GM19463 (cell line): ENCODE measurements around the gene ZNF777.
"Not testable (repeated sequence)": the region's sequence is repeated elsewhere in the genome, so short reads cannot be mapped to it uniquely, and the experiment has no call there.

Experiments
- ATAC-seq: cut with Tn5 transposase; IDR thresholded peaks from one replicate; pipeline ENCODE4 v1.9.1; 2021; ENCODE audit warnings: mild to moderate bottlenecking, moderate library complexity; ENCODE audit not compliant: unreplicated experiment

The ZNF777 gene

GRCh38 chr7:149460493-149461277, at the start of gene ZNF777:
ZNF777 (minus strand) TSS chr7:149461062; CDS start chr7:149456022, 5,040 bp downstream.
- ATAC-seq: peak; percentile 94

- no peak for ATAC-seq
Measured at GRCh38 chr7:149510248-149510647, 49.4 kb upstream of the ZNF777 start.

GRCh38 chr7:149509774-149510173, 48.9 kb upstream of the ZNF777 start:
- ATAC-seq: no peak

- no peak for ATAC-seq
Measured at GRCh38 chr7:149505551-149505950, 44.7 kb upstream of the ZNF777 start.

- ATAC-seq: no peak
Measured at GRCh38 chr7:149501651-149502050, 40.8 kb upstream of the ZNF777 start.

GRCh38 chr7:149500910-149501309, 40.0 kb upstream of the ZNF777 start:
- ATAC-seq: no peak

- ATAC-seq: no peak
Measured at GRCh38 chr7:149500201-149500600, 39.3 kb upstream of the ZNF777 start.

- no peak for ATAC-seq
Measured at GRCh38 chr7:149498811-149499210, 37.9 kb upstream of the ZNF777 start.

GRCh38 chr7:149497467-149498261, 36.8 kb upstream of the ZNF777 start, which contains the start of gene ZNF746:
ZNF746 (minus strand) TSS chr7:149497809; CDS start chr7:149497536, 273 bp downstream.
- ATAC-seq: peak; percentile 96

- ATAC-seq: peak; percentile 26
Measured at GRCh38 chr7:149496642-149497391, 36.0 kb upstream of the ZNF777 start.

GRCh38 chr7:149495785-149496641, 35.2 kb upstream of the ZNF777 start:
- no peak for ATAC-seq

- ATAC-seq: no peak
Measured at GRCh38 chr7:149494738-149495368, 34.0 kb upstream of the ZNF777 start.

- not testable (repeated sequence) for ATAC-seq
Measured at GRCh38 chr7:149493975-149494374, 33.1 kb upstream of the ZNF777 start.

GRCh38 chr7:149493366-149493765, 32.5 kb upstream of the ZNF777 start:
- ATAC-seq: no peak

GRCh38 chr7:149490083-149490760, 29.4 kb upstream of the ZNF777 start:
- no peak for ATAC-seq

GRCh38 chr7:149489391-149490024, 28.6 kb upstream of the ZNF777 start:
- no peak for ATAC-seq

GRCh38 chr7:149479568-149479967, 18.7 kb upstream of the ZNF777 start:
- ATAC-seq: no peak

- no peak for ATAC-seq
Measured at GRCh38 chr7:149478754-149479153, 17.9 kb upstream of the ZNF777 start.
